Anterior cingulate cortex (tissue), 58 donors: ENCODE data around the gene B3GAT2.

Source experiments
- DNase-seq, 58 donors: peaks; one replicate each; lab custom pipeline; 2025; lab: John Stamatoyannopoulos, UW

Gene B3GAT2

GRCh38 chr6:70847106-70848084, 109.5 kb downstream of the B3GAT2 start:
- no peak for DNase-seq

- no peak for DNase-seq
These were observed 110.5 kb downstream of the B3GAT2 start for GRCh38 chr6:70846207-70846835.

GRCh38 chr6:70844301-70844700, 112.6 kb downstream of the B3GAT2 start:
- DNase-seq: no peak

- DNase-seq: no peak
These were observed 113.4 kb downstream of the B3GAT2 start for GRCh38 chr6:70843328-70843918.

- no peak for DNase-seq
These were observed 114.3 kb downstream of the B3GAT2 start for GRCh38 chr6:70842541-70842940.

- DNase-seq: no peak
These were observed 115.7 kb downstream of the B3GAT2 start for GRCh38 chr6:70841112-70841511.

- no peak for DNase-seq
These were observed 117.3 kb downstream of the B3GAT2 start for GRCh38 chr6:70839286-70840266.

GRCh38 chr6:70838907-70839285, 118.0 kb downstream of the B3GAT2 start:
- no peak for DNase-seq

GRCh38 chr6:70834520-70834919, 122.3 kb downstream of the B3GAT2 start:
- DNase-seq: no peak

GRCh38 chr6:70831427-70831826, 125.4 kb downstream of the B3GAT2 start:
- no peak for DNase-seq

- DNase-seq: no peak
These were observed 133.2 kb downstream of the B3GAT2 start for GRCh38 chr6:70823651-70824050.

GRCh38 chr6:70821751-70822150, 135.1 kb downstream of the B3GAT2 start:
- DNase-seq: no peak

- no peak for DNase-seq
These were observed 136.1 kb downstream of the B3GAT2 start for GRCh38 chr6:70820778-70821177.

GRCh38 chr6:70819646-70820045, 137.2 kb downstream of the B3GAT2 start:
- DNase-seq: no peak

GRCh38 chr6:70813885-70814284, 143.0 kb downstream of the B3GAT2 start:
- no peak for DNase-seq

GRCh38 chr6:70811788-70812187, 145.1 kb downstream of the B3GAT2 start:
- DNase-seq: no peak
